ENCODE results near the gene NR6A1.
A peak's percentile ranks its signal among the peaks of the same experiment; 100 is the strongest.

DNA sequence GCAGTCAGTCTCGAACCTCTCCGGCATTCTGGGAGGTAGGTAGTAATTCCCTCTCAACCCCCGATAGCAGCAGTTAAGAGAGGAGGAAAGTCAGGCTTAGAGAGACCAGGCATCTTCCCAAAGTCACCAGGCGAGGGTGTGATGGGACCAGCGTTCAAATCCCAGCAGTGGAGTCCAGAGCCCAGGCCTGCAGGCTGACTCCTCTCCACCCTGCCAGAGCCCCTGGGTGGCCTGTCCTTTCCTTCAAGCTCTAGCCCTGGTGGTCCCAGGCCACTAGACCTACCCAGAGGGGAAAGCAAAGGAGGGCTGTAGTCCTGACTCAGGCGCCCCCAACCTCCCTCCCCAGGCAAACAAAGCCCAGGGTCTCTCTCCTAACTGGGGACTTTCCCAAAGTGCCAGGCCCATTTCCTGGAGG lies 259.7 kb downstream of the NR6A1 start:
- no peak for TF ChIP-seq JUND (CRISPR knock-in tag; IDR thresholded peaks at IDR 0.05)
- no peak for TF ChIP-seq RXRB (CRISPR knock-in tag; IDR thresholded peaks at IDR 0.05; ENCODE audit: borderline replicate concordance)
- TF ChIP-seq SIN3A (IDR thresholded peaks at IDR 0.05; ENCODE audit: borderline replicate concordance, low read depth, low read length) = no peak
- no peak for TF ChIP-seq ZNF589 (CRISPR knock-in tag; conservative IDR thresholded peaks at IDR 0.05)
- no peak for TF ChIP-seq ZNF570 (CRISPR knock-in tag; IDR thresholded peaks at IDR 0.05; ENCODE audit: borderline replicate concordance)
- TF ChIP-seq ZNF530 (CRISPR knock-in tag; IDR thresholded peaks at IDR 0.05; ENCODE audit: low read depth) = no peak
- no peak for TF ChIP-seq REPIN1 (CRISPR knock-in tag; IDR thresholded peaks at IDR 0.05; ENCODE audit: borderline replicate concordance, low read depth)
- TF ChIP-seq, protein P1, sequence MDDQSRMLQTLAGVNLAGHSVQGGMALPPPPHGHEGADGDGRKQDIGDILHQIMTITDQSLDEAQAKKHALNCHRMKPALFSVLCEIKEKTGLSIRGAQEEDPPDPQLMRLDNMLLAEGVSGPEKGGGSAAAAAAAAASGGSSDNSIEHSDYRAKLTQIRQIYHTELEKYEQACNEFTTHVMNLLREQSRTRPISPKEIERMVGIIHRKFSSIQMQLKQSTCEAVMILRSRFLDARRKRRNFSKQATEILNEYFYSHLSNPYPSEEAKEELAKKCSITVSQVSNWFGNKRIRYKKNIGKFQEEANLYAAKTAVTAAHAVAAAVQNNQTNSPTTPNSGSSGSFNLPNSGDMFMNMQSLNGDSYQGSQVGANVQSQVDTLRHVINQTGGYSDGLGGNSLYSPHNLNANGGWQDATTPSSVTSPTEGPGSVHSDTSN (CRISPR knock-in tag; IDR thresholded peaks at IDR 0.05; ENCODE audit: borderline replicate concordance) = no peak
- no peak for TF ChIP-seq ZSCAN20 (CRISPR knock-in tag; IDR thresholded peaks at IDR 0.05; ENCODE audit: borderline replicate concordance)
- TF ChIP-seq NPAS2 (CRISPR knock-in tag; IDR thresholded peaks at IDR 0.05; ENCODE audit: borderline replicate concordance) = no peak
- TF ChIP-seq, protein P2, sequence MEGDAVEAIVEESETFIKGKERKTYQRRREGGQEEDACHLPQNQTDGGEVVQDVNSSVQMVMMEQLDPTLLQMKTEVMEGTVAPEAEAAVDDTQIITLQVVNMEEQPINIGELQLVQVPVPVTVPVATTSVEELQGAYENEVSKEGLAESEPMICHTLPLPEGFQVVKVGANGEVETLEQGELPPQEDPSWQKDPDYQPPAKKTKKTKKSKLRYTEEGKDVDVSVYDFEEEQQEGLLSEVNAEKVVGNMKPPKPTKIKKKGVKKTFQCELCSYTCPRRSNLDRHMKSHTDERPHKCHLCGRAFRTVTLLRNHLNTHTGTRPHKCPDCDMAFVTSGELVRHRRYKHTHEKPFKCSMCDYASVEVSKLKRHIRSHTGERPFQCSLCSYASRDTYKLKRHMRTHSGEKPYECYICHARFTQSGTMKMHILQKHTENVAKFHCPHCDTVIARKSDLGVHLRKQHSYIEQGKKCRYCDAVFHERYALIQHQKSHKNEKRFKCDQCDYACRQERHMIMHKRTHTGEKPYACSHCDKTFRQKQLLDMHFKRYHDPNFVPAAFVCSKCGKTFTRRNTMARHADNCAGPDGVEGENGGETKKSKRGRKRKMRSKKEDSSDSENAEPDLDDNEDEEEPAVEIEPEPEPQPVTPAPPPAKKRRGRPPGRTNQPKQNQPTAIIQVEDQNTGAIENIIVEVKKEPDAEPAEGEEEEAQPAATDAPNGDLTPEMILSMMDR (CRISPR knock-in tag; IDR thresholded peaks at IDR 0.05) = peak; percentile 60
- TF ChIP-seq, protein P3, sequence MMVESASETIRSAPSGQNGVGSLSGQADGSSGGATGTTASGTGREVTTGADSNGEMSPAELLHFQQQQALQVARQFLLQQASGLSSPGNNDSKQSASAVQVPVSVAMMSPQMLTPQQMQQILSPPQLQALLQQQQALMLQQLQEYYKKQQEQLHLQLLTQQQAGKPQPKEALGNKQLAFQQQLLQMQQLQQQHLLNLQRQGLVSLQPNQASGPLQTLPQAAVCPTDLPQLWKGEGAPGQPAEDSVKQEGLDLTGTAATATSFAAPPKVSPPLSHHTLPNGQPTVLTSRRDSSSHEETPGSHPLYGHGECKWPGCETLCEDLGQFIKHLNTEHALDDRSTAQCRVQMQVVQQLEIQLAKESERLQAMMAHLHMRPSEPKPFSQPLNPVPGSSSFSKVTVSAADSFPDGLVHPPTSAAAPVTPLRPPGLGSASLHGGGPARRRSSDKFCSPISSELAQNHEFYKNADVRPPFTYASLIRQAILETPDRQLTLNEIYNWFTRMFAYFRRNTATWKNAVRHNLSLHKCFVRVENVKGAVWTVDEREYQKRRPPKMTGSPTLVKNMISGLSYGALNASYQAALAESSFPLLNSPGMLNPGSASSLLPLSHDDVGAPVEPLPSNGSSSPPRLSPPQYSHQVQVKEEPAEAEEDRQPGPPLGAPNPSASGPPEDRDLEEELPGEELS (CRISPR knock-in tag; IDR thresholded peaks at IDR 0.05) = no peak
- TF ChIP-seq, protein P4, sequence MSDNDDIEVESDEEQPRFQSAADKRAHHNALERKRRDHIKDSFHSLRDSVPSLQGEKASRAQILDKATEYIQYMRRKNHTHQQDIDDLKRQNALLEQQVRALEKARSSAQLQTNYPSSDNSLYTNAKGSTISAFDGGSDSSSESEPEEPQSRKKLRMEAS (IDR thresholded peaks at IDR 0.05) = no peak
